Endothelial cell of umbilical vein (primary cell): ENCODE measurements around the gene SRGAP3. TPM values are rescaled to one million over a fixed set of nuclear protein-coding genes. Genes with fewer than 3 reads are reported as not detected.

Experiments used
- BruUV-seq: library from RNA; stranded (reverse); fragments of 400-500 nt; replicated peaks from 2 replicates; lab custom pipeline; 2021; lab: Mats Ljungman, UMichigan
- CTCF ChIA-PET: fragments of 300-600, 350-600 bp; sonication (Branson Sonifier 250); formaldehyde crosslinking; loops from one replicate; lab custom pipeline; 2021; ENCODE audit warnings: antibody characterized with exemption, inconsistent platforms; lab: Charles Lee
- POLR2A ChIA-PET: fragments of 300-600, 350-600 bp; sonication (Branson Sonifier 250); formaldehyde crosslinking; loops from one replicate; lab custom pipeline; 2021; ENCODE audit warnings: antibody characterized with exemption, inconsistent platforms; lab: Charles Lee
- DNase-seq: peaks from one replicate; pipeline ENCODE4 v3.0.0-alpha.2; 2011; ENCODE audit warnings: low read depth, low spot score
- FAIRE-seq: peaks from 2 replicates; lab custom pipeline; 2011; peaks lifted over from hg19 to GRCh38; lab: Jason Lieb, UNC
- H2AFZ ChIP-seq: 2 replicates; pipeline ENCODE4 v1.6.0; 2012; ENCODE audit warnings: low read depth, low read length, control low read depth, inconsistent platforms
- H3K27ac ChIP-seq: 2 replicates; pipeline ENCODE4 v1.5.1; 2011; ENCODE audit warnings: low read depth, mild to moderate bottlenecking, control low read depth, low read length, moderate library complexity; ENCODE audit not compliant: insufficient read depth
- H3K27me3 ChIP-seq, 2 experiments: 2 replicates each; pipeline versions ENCODE4 v1.6.0 to v1.6.1; 2011; ENCODE audit warnings: low read length in 2 of 2, mixed read lengths in 1 of 2; ENCODE audit not compliant: control insufficient read depth in 2 of 2, insufficient read depth in 2 of 2
- H3K36me3 ChIP-seq, 2 experiments: 2 replicates in 1 of 2; 3 replicates in 1 of 2; pipeline ENCODE4 v1.5.1; 2011; ENCODE audit warnings: low read length in 2 of 2, mild to moderate bottlenecking in 1 of 2, moderate library complexity in 1 of 2; ENCODE audit not compliant: control insufficient read depth in 2 of 2, insufficient read depth in 2 of 2; ENCODE audit errors: extremely low read depth in 1 of 2
- H3K4me1 ChIP-seq: 3 replicates; pipeline ENCODE4 v1.5.1; 2011; ENCODE audit warnings: mild to moderate bottlenecking, low read length; ENCODE audit not compliant: control insufficient read depth, insufficient read depth; ENCODE audit errors: extremely low read depth
- H3K4me2 ChIP-seq: 2 replicates; pipeline ENCODE4 v1.6.1; 2011; ENCODE audit warnings: low read length, control low read depth, mixed read lengths; ENCODE audit not compliant: insufficient read depth
- H3K4me3 ChIP-seq, 3 experiments: fragments of 200-600 bp in 1 of 3; sonication (generic), shearing (Covaris generic) in 1 of 3; replicated peaks in 1 of 3; 2 replicates each; pipeline ENCODE4 v1.5.1; 2011 to 2016; ENCODE audit warnings: control low read depth in 3 of 3, low read length in 3 of 3, mild to moderate bottlenecking in 2 of 3, inconsistent platforms in 1 of 3, low read depth in 1 of 3, moderate library complexity in 1 of 3; ENCODE audit not compliant: insufficient read depth in 1 of 3
- H3K79me2 ChIP-seq: 2 replicates; pipeline ENCODE4 v1.6.0; 2012; ENCODE audit warnings: low read length, inconsistent platforms; ENCODE audit not compliant: control insufficient read depth, insufficient read depth
- H3K9ac ChIP-seq: replicated peaks from 2 replicates; pipeline ENCODE3; 2011; ENCODE audit warnings: low read length, control low read depth; ENCODE audit not compliant: insufficient read depth; ENCODE audit errors: extremely low read depth
- H3K9me1 ChIP-seq: replicated peaks from 3 replicates; pipeline ENCODE4 v1.6.0; 2011; ENCODE audit warnings: mild to moderate bottlenecking, low read length; ENCODE audit not compliant: control insufficient read depth, insufficient read depth; ENCODE audit errors: extremely low read depth
- H3K9me3 ChIP-seq: replicated peaks from 2 replicates; pipeline ENCODE4 v1.5.1; 2012; ENCODE audit warnings: low read length, inconsistent platforms; ENCODE audit not compliant: control insufficient read depth, insufficient read depth
- H4K20me1 ChIP-seq: replicated peaks from 2 replicates; pipeline ENCODE3; 2011; ENCODE audit warnings: mild to moderate bottlenecking, low read length; ENCODE audit not compliant: control insufficient read depth, insufficient read depth; ENCODE audit errors: extremely low read depth
- EZH2 ChIP-seq: IDR thresholded peaks from 2 replicates; pipeline ENCODE4 v1.6.1; 2012; ENCODE audit warnings: borderline replicate concordance, low read depth, mild to moderate bottlenecking, moderate library complexity, low read length, inconsistent platforms; ENCODE audit not compliant: severe bottlenecking
- FOS ChIP-seq: IDR thresholded peaks from 2 replicates; pipeline ENCODE4 v1.6.1; 2011; ENCODE audit warnings: mild to moderate bottlenecking, low read length, moderate library complexity, borderline replicate concordance; ENCODE audit not compliant: insufficient read depth
- GATA2 ChIP-seq: IDR thresholded peaks from 2 replicates; pipeline ENCODE4 v1.7.0; 2011; ENCODE audit warnings: low read depth, mild to moderate bottlenecking, moderate library complexity, mixed read lengths, low read length; ENCODE audit not compliant: insufficient read length, insufficient read depth
- JUN ChIP-seq: IDR thresholded peaks from 2 replicates; pipeline ENCODE4 v1.6.1; 2011; ENCODE audit warnings: borderline replicate concordance, low read depth; ENCODE audit not compliant: insufficient read length, insufficient read depth
- MYC ChIP-seq: IDR thresholded peaks from one replicate; pipeline ENCODE4 v1.6.1; 2011; ENCODE audit warnings: mild to moderate bottlenecking, low read depth, low read length
- POLR2A ChIP-seq: IDR thresholded peaks from 2 replicates; pipeline ENCODE4 v1.6.1; 2012; ENCODE audit warnings: low read depth, mild to moderate bottlenecking, control low read depth, low read length
- POLR2AphosphoS5 ChIP-seq: IDR thresholded peaks from 2 replicates; pipeline ENCODE4 v1.6.1; 2012; ENCODE audit warnings: low read depth, mild to moderate bottlenecking, control low read depth, low read length, moderate library complexity; ENCODE audit not compliant: insufficient read depth
- dilution Hi-C: fragments of 300-500 bp; cut with MboI; formaldehyde crosslinking; loops from one replicate; pipeline ENCODE4 v1.15.0; 2019; ENCODE audit warnings: low sequenced_read_pairs; ENCODE audit not compliant: extremely low pct_ligation_motif_present
- intact Hi-C: fragments of 100-400 bp; cut with micrococcal nuclease; formaldehyde crosslinking; loops from one replicate; pipeline ENCODE4 v1.10.0; 2022
- polyA plus RNA-seq, 4 experiments: library from polyadenylated mRNA; depleted of rRNA in 3 of 4; stranded (reverse) in 3 of 4; unstranded in 1 of 4; fragments of >200 nt; gene quantifications; 2 replicates each; pipeline versions ENCODE4 v1.2.1 to v1.2.3, GENCODE V29; 2011 to 2012; ENCODE audit warnings: missing spikeins in 1 of 4
- total RNA-seq: library from RNA; stranded (reverse); gene quantifications from 2 replicates; pipeline ENCODE4 v1.2.3, GENCODE V29; 2021
- TF ChIP-seq, protein P1 (sequence below), 2 donors: IDR thresholded peaks; 1 replicate in 1 of 2; 2 replicates in 1 of 2; pipeline ENCODE4 v1.5.1; 2011; ENCODE audit warnings: low read length in 2 of 2, mild to moderate bottlenecking in 2 of 2, moderate library complexity in 2 of 2, control low read depth in 1 of 2, inconsistent platforms in 1 of 2, low read depth in 1 of 2; ENCODE audit not compliant: insufficient read depth in 1 of 2; ENCODE audit errors: extremely low read depth in 1 of 2
- TF ChIP-seq, protein P2 (sequence below): IDR thresholded peaks from 2 replicates; pipeline ENCODE4 v1.6.1; 2011; ENCODE audit not compliant: insufficient read depth, insufficient read length

The SRGAP3 gene
- total and polyA plus RNA-seq, 2 donors (not counting 3 experiments of a cell fraction or from before 2014, with no cell fraction given), result 0.06 TPM; not detected in 1

DNA sequence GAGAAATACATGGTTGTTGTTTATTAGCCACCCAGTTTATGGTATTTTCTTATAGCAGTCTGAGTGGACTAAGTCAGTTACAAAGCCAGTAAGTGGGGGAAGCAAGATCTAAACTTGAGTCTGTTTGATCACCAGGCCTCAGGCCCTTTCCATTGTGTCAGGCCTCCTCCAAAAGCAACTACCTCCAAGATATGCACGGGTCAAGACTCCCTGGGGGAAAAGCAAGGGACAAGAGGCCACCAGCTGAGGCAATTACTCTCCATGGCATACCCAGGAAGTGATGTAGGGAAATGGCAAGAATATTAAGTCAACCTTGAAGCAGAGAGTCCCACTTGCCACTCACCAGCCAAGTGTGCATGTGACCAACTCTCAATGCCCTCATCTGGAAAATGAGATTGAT lies 28.6 kb upstream of the SRGAP3 start:
- Histone ChIP-seq H3K27me3 (no peaks in the 10 kb centered on the region), H3K79me2 (no peaks in the 10 kb centered on the region), H4K20me1 (no peaks in the 10 kb centered on the region), H3K4me3 (no peak overlapping the region), H3K9me3 (no peaks in the 10 kb centered on the region), H3K4me2 (no peak overlapping the region), H3K4me1 (no peaks in the 10 kb centered on the region), H3K9me1 (no peaks in the 10 kb centered on the region), H3K36me3 (no peaks in the 10 kb centered on the region), H3K27ac (no peak overlapping the region), H3K9ac (no peak overlapping the region), H2AFZ (no peak overlapping the region)
- no peak for FAIRE-seq
- dilution Hi-C loops (no loop called here), intact Hi-C loops (no loop called here)
- DNase-seq, result no peak
- no TSS peak for BruUV-seq
- TF ChIP-seq EZH2, result no peak
- no peak for TF ChIP-seq POLR2AphosphoS5
- TF ChIP-seq, protein P1, sequence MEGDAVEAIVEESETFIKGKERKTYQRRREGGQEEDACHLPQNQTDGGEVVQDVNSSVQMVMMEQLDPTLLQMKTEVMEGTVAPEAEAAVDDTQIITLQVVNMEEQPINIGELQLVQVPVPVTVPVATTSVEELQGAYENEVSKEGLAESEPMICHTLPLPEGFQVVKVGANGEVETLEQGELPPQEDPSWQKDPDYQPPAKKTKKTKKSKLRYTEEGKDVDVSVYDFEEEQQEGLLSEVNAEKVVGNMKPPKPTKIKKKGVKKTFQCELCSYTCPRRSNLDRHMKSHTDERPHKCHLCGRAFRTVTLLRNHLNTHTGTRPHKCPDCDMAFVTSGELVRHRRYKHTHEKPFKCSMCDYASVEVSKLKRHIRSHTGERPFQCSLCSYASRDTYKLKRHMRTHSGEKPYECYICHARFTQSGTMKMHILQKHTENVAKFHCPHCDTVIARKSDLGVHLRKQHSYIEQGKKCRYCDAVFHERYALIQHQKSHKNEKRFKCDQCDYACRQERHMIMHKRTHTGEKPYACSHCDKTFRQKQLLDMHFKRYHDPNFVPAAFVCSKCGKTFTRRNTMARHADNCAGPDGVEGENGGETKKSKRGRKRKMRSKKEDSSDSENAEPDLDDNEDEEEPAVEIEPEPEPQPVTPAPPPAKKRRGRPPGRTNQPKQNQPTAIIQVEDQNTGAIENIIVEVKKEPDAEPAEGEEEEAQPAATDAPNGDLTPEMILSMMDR (IDR thresholded peaks at IDR 0.05; ENCODE audit: extremely low read depth in 1 of 2, insufficient read depth in 1 of 2, low read depth in 1 of 2, low read length in 2 of 2), result no peak
- TF ChIP-seq, protein P2, sequence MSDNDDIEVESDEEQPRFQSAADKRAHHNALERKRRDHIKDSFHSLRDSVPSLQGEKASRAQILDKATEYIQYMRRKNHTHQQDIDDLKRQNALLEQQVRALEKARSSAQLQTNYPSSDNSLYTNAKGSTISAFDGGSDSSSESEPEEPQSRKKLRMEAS, result no peak
- TF ChIP-seq FOS, result no peak
- TF ChIP-seq JUN, result no peak
- TF ChIP-seq GATA2, result no peak
- no peak for TF ChIP-seq MYC
- TF ChIP-seq POLR2A, result no peak
- POLR2A ChIA-PET, result no interaction called here
- CTCF ChIA-PET, result no interaction called here
